ENCODE measurements around the gene CELF2.

The CELF2 gene

DNA sequence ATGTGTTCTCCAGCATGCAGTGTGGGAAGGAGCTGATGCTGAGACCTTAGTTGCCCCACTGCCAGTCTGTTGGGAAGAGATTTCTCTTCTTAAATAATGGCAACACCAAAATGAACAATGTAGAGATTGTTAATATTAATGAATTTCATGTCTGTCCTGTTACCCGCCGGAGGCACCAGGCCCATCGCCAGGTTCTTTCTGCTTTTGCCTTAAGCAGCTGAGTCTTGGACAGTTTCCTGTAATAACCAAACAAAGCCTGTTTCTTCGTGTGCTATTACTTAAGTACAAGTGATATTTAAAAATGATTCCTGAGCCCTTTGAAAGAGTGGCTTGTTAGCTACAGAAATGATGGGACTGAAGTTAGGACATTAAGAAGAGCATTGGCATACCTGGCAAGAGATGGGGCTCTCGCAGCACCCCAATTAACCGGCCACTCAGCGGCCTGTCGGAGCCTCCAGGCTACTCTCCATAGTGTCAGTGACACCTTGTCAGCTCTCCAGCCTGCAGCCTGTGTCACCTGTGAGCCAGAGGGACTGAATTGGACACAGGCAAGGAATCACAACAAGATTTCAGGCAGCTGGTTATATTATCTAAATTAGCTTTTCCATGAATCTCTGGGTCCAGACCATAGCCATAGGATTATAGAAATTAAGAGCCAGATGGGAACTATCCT lies 142.0 kb downstream of the CELF2 start:
- DNase-seq, result no peak

DNA sequence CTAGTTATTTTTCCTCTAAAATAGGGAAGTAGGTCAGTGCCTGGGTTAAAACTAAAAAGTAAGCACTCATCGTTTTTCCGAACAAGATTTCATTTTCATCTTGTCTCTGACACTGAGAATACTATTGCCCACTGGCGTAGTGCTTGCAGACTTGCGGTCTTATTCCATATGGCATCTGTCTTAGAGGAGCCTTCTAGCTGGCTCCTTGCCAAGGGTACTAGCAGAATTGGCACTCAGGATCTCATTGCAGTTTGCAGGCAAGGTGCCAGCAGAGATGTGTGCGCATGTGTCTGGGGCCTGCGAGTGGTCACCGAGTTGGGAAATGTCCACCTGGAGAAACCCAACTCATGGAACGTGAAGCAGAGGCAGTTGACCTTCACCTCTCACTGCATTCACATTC lies 143.4 kb downstream of the CELF2 start:
- DNase-seq, result no peak

GRCh38 chr10:11161910-11162309 lies 144.2 kb downstream of the CELF2 start:
- DNase-seq, result no peak

DNA sequence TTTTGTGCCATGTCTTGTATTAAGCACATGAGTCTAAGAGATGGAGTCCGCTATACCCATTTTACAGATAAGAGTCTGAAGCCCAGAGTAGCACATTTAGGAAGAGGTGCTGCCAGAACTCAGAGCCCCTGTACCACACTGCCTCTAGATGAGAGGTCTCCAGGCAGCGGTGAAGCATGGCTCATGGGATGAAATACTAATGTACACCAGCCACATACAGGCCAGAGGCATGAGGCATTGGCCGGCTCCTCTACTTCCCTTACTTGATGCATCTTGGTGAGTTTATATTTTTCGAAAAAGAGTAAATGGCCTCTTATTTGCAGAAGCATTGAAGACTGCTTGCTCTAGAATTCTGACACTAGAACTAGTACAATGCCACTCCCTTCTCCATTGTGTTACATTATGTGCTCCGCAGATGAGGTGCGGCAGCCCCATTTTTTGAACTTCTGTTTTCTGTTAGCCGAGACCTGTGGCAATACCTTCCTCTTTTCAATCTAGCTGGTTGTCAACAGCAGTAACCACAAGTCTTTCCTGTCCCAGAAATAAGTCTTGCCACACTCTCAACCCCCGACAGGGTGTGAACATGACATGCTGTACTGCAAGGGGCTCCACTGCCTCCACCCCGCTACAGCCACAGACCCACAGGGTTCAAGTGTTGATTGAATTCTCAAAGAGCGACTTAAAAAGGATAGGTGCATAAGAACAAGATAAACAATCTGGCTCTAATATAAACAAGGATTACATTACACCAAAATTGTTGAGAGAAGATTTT lies 145.3 kb downstream of the CELF2 start:
- DNase-seq, result peak; percentile 92 to 94

GRCh38 chr10:11163780-11164550 lies 146.3 kb downstream of the CELF2 start:
- DNase-seq, result peak; percentile 35 to 51

DNA sequence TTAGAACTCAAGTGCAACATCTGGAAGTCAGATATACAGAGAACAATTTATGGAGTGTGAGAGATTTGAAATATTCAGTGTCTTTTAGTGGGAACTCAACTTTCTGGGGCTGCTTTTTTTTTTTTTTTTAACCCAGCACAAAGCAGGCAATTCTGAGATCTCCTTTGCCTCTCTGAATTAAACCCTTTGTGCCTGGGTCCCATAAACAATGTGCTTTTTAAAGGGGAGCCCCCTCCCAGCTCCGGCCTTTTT lies 146.8 kb downstream of the CELF2 start:
- no peak for DNase-seq

- DNase-seq, result peak; percentile 72 to 76
These were observed 147.3 kb downstream of the CELF2 start for GRCh38 chr10:11164803-11165590.

DNA sequence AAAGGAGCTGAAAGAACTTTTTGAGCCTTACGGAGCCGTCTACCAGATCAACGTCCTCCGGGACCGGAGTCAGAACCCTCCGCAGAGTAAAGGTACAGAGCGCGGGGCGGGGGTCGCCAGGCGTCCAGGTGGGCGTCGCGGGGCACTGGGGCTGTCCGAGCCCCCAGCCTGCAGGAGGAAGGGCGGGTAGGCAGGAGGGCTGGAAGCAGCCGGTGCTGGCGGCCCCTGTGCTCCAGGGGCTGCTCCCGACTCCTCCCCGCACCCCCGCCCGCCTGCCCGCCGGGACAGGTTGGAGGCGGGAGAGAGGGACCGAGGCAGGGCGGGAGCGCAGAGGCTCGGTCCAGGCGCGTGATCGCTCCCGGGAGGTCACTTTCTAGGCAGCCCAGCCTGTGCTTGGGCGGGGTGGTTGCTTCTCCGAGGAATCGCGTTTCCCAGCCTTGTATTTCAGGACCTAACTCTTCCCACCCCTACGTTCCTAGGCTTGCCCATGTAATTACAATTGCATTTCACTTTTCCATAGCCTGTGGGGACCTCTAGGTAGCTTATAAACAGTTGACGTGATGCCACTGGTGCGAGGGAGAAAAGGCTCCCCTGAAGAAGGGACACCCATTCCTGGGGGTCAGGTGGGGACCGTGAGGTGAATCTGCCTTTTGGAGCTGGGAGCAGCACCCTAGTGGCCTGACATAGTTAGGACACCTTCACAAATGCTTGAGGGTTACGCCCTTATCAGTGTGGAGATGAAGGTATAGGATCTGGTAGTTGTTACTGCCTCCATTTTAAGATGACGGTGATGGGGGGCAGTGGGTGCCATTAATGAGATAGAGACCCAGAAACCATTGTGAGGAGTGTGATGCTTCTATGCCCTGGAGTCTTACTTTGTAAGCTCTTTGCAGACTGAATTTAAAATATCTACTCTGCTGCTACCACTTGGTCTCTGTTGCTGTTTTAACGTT lies 148.2 kb downstream of the CELF2 start:
- peak; percentile 88 to 92 for DNase-seq

- DNase-seq, result no peak
These were observed 148.9 kb downstream of the CELF2 start for GRCh38 chr10:11166550-11166949.

GRCh38 chr10:11167233-11167966 lies 149.7 kb downstream of the CELF2 start:
- peak in 1 of 2 donors; percentile 42 for DNase-seq

DNA sequence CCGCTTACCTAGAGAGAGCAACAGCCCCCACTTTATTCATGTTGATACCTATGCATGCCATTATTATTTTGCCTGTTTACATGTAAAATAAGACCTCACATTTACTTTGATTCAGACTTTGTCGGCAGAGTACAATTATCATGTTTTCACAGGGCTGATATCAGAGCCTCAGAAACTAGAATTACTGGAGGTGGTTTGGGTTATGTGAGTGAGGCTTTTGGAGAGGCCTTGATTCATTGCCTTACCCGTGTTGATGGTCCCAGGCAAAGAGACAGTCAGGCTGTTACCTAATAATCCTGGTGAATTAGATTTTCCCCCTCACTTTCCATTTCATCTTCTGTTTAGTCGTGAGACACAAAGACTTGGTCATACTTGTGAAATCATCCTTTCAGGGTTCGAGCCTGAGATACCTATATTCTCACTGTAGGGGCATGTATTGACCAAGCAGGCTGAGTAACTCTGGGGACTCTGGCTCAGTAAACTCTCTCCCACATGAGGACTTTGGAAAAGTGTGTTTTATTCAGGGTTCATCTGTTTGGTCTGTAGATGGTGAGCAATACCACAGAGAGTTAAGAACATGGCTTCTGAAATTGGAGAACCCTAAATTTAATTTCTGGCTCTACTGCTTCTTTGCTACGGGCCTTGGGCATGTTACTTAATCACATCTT lies 150.9 kb downstream of the CELF2 start:
- peak in 1 of 2 donors; percentile 35 for DNase-seq

DNA sequence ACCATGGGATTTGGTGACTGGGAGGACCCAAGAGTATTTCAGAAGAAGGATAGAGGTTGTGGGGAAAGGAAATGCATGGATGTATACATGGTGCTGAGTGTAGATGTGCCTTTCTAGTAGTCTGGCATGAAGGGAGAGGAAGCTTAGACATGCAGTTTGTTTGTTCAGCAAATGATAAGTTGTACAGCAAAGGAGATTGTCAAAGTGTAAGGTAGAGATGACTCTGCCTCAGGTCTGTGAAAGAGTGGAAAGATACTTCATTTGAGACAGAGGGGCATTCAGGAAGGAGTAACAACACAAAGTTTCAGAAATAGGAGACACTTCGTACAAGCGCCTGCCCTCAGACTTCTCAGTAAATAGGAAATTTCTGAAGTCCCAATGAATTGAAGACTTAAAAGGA lies 152.3 kb downstream of the CELF2 start:
- DNase-seq, result peak in 1 of 2 donors; percentile 33

GRCh38 chr10:11170574-11170973 lies 152.9 kb downstream of the CELF2 start:
- DNase-seq, result no peak

DNA sequence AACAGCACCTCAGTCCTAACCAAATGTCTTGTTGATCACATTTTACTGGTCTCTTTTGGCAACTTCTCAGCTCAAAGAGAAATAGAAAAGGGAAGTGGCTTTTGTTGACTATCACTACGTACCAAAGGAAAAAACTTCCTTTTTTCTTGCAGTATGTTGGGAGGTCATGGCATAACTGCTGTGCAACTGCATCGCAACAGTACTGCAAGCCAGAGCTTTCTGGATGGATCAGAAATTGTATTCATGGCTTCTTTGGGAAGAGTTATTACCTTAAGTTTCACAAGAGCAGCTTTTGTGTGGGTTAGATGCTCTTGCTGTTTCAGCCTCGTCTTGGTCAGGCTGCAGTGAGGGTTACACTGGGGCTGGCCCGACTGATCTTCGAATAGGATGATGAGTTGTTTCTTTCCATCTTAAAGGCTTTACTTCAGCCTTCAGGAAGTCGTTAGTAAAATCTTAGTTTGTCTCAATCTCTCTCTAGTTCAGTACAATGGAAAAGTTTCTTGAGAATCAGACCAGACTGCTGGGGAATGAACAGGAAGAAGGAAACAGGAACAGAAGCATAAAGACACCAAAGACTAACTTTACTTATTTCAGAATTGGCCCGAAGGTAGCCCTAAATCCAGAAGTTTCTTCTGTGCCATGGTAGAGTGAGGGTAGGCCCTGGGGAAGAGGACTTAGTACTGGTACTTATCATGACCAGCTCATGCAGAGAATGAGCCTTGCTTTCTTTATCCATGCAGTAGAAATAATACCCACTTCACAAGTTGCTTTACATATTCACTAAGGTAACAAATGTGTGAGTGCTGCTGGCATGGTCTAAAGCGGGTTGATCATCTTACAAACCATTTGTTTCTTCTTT lies 153.6 kb downstream of the CELF2 start:
- DNase-seq, result peak in 1 of 2 donors; percentile 46

GRCh38 chr10:11173042-11173441 lies 155.4 kb downstream of the CELF2 start:
- DNase-seq, result peak in 1 of 2 donors; percentile 38

DNA sequence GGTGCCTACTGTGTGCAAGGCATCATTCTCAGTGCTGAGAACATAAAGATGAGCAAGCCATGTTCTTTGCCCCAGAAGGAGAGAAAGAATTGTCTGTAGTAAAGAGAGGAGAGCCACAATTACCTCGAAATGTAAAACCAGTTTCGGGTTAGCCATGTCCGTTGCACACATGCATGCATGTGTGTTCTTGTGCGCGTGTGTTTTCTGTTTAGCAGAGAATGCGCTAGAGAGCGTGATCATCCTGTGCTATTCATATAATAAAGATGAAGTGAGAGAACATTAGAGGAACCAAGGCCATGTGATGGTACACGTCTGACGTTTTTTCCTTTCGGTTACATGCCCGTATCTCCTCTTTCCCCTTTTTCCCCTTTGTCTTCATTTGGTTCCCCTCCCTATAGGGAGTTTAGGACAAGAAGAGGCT lies 158.2 kb downstream of the CELF2 start:
- peak; percentile 43 to 54 for DNase-seq

DNA sequence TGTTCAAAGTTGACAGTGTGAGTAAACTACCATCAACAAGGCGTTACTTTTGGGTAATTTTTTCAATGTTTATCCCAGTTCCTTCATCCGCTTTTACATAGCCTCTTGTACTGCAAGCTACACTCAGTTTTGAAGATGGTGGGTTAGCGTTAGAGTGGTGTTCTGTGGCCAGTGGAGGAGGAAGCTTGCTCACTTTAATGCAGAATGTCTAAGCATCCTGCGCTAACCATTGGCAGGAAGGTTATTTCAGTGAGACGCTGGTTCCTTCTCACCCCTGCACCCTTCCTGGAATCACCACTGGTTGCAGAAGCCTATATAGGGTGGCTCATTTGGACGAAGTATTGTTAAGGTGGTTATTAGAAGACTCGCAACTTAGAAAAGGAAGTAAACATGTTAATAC lies 159.1 kb downstream of the CELF2 start:
- DNase-seq, result peak; percentile 49 to 73

GRCh38 chr10:11177381-11177780 lies 159.7 kb downstream of the CELF2 start:
- no peak for DNase-seq

GRCh38 chr10:11177926-11178471 lies 160.3 kb downstream of the CELF2 start:
- DNase-seq, result peak in 1 of 2 donors; percentile 40
